BJ (cell line): ENCODE data around the gene MRPL30. TPM values are rescaled to one million over a fixed set of nuclear protein-coding genes. Genes with fewer than 3 reads are reported as not detected.

ENCODE experiments used
- CTCF ChIA-PET: fragments of 350-600 bp; formaldehyde crosslinking; extraction: SDS; loops from one replicate; lab custom pipeline; 2021; ENCODE audit warnings: antibody characterized with exemption, inconsistent platforms; lab: Yijun Ruan, JAX
- POLR2A ChIA-PET: fragments of 300-600 bp; sonication (Branson Sonifier 250); formaldehyde crosslinking; extraction: SDS; loops from one replicate; lab custom pipeline; 2021; ENCODE audit warnings: antibody characterized with exemption; lab: Charles Lee
- DNase-seq: peaks from one replicate; pipeline ENCODE4 v3.0.0-alpha.2; 2011; ENCODE audit warnings: low read depth
- H3K27me3 ChIP-seq: 2 replicates; pipeline ENCODE4 v1.6.0; 2011; ENCODE audit warnings: low read length; ENCODE audit not compliant: control insufficient read depth, insufficient read depth
- H3K36me3 ChIP-seq: 2 replicates; pipeline ENCODE4 v1.5.1; 2011; ENCODE audit warnings: low read length; ENCODE audit not compliant: control insufficient read depth, insufficient read depth
- H3K4me3 ChIP-seq: 2 replicates; pipeline ENCODE4 v1.5.1; 2011; ENCODE audit warnings: low read depth, mild to moderate bottlenecking, control low read depth, low read length
- polyA plus RNA-seq: library from polyadenylated mRNA; depleted of rRNA; stranded (reverse); fragments of >200 nt; gene quantifications from 2 replicates; pipeline ENCODE4 v1.2.3, GENCODE V29; 2011; rRNA removed
- small RNA-seq: library from RNA; depleted of rRNA; stranded (forward); fragments of <200 nt; gene quantifications from one replicate; pipeline ENCODE3, GENCODE V24; 2012; ENCODE audit warnings: low replicate concordance, low read depth; ENCODE audit not compliant: insufficient read length
- TF ChIP-seq, protein P1 (sequence below): IDR thresholded peaks from 2 replicates; pipeline ENCODE4 v1.5.1; 2011; ENCODE audit warnings: low read depth, mild to moderate bottlenecking, control low read depth, inconsistent platforms, low read length, moderate library complexity; ENCODE audit not compliant: insufficient read depth

The MRPL30 gene
- polyA plus RNA-seq, 1 experiment = 14.0 TPM

- POLR2A ChIA-PET = no interaction called here
- H3K36me3 ChIP-seq = no peaks in the 10 kb centered on the region
- no peak overlapping the region for H3K4me3 ChIP-seq
- CTCF ChIA-PET = interaction anchor here (0.7 kb wide), 1 partner anchor 409 kb away, joined by 3 read pairs; no protein-coding TSS in a partner anchor
- TF ChIP-seq, protein P1, sequence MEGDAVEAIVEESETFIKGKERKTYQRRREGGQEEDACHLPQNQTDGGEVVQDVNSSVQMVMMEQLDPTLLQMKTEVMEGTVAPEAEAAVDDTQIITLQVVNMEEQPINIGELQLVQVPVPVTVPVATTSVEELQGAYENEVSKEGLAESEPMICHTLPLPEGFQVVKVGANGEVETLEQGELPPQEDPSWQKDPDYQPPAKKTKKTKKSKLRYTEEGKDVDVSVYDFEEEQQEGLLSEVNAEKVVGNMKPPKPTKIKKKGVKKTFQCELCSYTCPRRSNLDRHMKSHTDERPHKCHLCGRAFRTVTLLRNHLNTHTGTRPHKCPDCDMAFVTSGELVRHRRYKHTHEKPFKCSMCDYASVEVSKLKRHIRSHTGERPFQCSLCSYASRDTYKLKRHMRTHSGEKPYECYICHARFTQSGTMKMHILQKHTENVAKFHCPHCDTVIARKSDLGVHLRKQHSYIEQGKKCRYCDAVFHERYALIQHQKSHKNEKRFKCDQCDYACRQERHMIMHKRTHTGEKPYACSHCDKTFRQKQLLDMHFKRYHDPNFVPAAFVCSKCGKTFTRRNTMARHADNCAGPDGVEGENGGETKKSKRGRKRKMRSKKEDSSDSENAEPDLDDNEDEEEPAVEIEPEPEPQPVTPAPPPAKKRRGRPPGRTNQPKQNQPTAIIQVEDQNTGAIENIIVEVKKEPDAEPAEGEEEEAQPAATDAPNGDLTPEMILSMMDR = no peak
- H3K27me3 ChIP-seq = no peaks in the 10 kb centered on the region
- DNase-seq = no peak
These were observed 57.6 kb downstream of the MRPL30 start for GRCh38 chr2:99238599-99238998.

DNA sequence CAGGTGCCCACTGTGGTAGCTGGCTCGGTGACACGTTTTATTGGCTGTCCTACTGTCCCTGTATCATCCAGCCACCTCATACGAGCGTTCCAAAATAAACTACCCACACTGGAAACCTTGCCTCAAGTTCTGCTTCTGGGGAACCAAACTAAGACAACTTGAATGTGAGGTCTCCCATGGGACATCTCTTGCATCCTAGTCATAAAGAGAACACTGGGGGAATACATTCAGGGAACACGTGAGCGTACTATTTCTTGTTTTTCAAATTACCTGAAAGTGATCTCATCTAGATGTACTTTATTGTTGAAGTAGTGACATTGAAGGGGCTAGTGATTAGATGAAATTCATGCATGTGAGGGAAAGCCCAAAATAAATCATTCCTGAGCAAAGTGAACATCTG, 59.4 kb downstream of the MRPL30 start:
- ChIA-PET POLR2A (no interaction called here), CTCF (interaction anchor here (1.0 kb wide), 1 partner anchor 12 kb away, joined by 3 read pairs; no protein-coding TSS in a partner anchor)
- TF ChIP-seq, protein P1 = no peak
- Histone ChIP-seq H3K4me3 (no peak overlapping the region), H3K27me3 (no peaks in the 10 kb centered on the region), H3K36me3 (no peaks in the 10 kb centered on the region)
- DNase-seq = no peak

- POLR2A ChIA-PET = no interaction called here
- Histone ChIP-seq H3K36me3 (no peaks in the 10 kb centered on the region), H3K4me3 (no peak overlapping the region), H3K27me3 (no peaks in the 10 kb centered on the region)
- no peak for DNase-seq
- TF ChIP-seq, protein P1 = no peak
- CTCF ChIA-PET = no interaction called here
These were observed 61.2 kb downstream of the MRPL30 start for GRCh38 chr2:99242151-99242550.

Small RNA genes lying within 50 kb of the gene (small RNA-seq; reads per million reads assigned to genes)
- gene AC092587.1 = not detected

Other genes starting within 250 kb of the MRPL30 start
- not detected in 2 replicates for gene CRACDL, start 245.0 kb upstream of the MRPL30 start, polyA plus RNA-seq
- gene C2orf15, start 39.5 kb upstream of the MRPL30 start, polyA plus RNA-seq = not detected in 2 replicates
- 0.42 and 1.2 TPM in 2 replicates for gene TSGA10, start 26.2 kb upstream of the MRPL30 start, polyA plus RNA-seq
- 2.4 and 3.8 TPM in 2 replicates for gene LIPT1, start 26.2 kb upstream of the MRPL30 start, polyA plus RNA-seq
- 7.9 and 15.0 TPM in 2 replicates for gene MITD1, start 126 bp upstream of the MRPL30 start, polyA plus RNA-seq
- not detected in 2 replicates for gene LYG2, start 74.5 kb downstream of the MRPL30 start, polyA plus RNA-seq
- 0.70 and 0.85 TPM in 2 replicates for gene LYG1, start 120.0 kb downstream of the MRPL30 start, polyA plus RNA-seq
- gene TXNDC9, start 155.1 kb downstream of the MRPL30 start, polyA plus RNA-seq = 29.2 and 39.0 TPM in 2 replicates
- gene EIF5B, start 156.2 kb downstream of the MRPL30 start, polyA plus RNA-seq = 4.8 and 12.1 TPM in 2 replicates